ENCODE data around the gene ATXN1. TPM values are rescaled to one million over a fixed set of nuclear protein-coding genes. Genes with fewer than 3 reads are reported as not detected.

Gene ATXN1
- total and polyA plus RNA-seq, 2 of the 8 experiments (the other 6 are each of a cell fraction or from before 2014, with no cell fraction given), result 1.6 to 4.0 TPM

- TF ChIP-seq, protein P1, sequence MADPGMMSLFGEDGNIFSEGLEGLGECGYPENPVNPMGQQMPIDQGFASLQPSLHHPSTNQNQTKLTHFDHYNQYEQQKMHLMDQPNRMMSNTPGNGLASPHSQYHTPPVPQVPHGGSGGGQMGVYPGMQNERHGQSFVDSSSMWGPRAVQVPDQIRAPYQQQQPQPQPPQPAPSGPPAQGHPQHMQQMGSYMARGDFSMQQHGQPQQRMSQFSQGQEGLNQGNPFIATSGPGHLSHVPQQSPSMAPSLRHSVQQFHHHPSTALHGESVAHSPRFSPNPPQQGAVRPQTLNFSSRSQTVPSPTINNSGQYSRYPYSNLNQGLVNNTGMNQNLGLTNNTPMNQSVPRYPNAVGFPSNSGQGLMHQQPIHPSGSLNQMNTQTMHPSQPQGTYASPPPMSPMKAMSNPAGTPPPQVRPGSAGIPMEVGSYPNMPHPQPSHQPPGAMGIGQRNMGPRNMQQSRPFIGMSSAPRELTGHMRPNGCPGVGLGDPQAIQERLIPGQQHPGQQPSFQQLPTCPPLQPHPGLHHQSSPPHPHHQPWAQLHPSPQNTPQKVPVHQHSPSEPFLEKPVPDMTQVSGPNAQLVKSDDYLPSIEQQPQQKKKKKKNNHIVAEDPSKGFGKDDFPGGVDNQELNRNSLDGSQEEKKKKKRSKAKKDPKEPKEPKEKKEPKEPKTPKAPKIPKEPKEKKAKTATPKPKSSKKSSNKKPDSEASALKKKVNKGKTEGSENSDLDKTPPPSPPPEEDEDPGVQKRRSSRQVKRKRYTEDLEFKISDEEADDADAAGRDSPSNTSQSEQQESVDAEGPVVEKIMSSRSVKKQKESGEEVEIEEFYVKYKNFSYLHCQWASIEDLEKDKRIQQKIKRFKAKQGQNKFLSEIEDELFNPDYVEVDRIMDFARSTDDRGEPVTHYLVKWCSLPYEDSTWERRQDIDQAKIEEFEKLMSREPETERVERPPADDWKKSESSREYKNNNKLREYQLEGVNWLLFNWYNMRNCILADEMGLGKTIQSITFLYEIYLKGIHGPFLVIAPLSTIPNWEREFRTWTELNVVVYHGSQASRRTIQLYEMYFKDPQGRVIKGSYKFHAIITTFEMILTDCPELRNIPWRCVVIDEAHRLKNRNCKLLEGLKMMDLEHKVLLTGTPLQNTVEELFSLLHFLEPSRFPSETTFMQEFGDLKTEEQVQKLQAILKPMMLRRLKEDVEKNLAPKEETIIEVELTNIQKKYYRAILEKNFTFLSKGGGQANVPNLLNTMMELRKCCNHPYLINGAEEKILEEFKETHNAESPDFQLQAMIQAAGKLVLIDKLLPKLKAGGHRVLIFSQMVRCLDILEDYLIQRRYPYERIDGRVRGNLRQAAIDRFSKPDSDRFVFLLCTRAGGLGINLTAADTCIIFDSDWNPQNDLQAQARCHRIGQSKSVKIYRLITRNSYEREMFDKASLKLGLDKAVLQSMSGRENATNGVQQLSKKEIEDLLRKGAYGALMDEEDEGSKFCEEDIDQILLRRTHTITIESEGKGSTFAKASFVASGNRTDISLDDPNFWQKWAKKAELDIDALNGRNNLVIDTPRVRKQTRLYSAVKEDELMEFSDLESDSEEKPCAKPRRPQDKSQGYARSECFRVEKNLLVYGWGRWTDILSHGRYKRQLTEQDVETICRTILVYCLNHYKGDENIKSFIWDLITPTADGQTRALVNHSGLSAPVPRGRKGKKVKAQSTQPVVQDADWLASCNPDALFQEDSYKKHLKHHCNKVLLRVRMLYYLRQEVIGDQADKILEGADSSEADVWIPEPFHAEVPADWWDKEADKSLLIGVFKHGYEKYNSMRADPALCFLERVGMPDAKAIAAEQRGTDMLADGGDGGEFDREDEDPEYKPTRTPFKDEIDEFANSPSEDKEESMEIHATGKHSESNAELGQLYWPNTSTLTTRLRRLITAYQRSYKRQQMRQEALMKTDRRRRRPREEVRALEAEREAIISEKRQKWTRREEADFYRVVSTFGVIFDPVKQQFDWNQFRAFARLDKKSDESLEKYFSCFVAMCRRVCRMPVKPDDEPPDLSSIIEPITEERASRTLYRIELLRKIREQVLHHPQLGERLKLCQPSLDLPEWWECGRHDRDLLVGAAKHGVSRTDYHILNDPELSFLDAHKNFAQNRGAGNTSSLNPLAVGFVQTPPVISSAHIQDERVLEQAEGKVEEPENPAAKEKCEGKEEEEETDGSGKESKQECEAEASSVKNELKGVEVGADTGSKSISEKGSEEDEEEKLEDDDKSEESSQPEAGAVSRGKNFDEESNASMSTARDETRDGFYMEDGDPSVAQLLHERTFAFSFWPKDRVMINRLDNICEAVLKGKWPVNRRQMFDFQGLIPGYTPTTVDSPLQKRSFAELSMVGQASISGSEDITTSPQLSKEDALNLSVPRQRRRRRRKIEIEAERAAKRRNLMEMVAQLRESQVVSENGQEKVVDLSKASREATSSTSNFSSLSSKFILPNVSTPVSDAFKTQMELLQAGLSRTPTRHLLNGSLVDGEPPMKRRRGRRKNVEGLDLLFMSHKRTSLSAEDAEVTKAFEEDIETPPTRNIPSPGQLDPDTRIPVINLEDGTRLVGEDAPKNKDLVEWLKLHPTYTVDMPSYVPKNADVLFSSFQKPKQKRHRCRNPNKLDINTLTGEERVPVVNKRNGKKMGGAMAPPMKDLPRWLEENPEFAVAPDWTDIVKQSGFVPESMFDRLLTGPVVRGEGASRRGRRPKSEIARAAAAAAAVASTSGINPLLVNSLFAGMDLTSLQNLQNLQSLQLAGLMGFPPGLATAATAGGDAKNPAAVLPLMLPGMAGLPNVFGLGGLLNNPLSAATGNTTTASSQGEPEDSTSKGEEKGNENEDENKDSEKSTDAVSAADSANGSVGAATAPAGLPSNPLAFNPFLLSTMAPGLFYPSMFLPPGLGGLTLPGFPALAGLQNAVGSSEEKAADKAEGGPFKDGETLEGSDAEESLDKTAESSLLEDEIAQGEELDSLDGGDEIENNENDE (IDR thresholded peaks at IDR 0.05; ENCODE audit: insufficient replicate concordance, low read length), result no peak
- no peak for TF ChIP-seq JUN (IDR thresholded peaks at IDR 0.05; ENCODE audit: low read depth, low read length)
These were observed 256.7 kb downstream of the ATXN1 start (continued) for GRCh38 chr6:16504609-16505008.
